GM18951 (cell line): Measurements from ENCODE around the gene KMT5C.

Source experiments
- POLR2A ChIP-seq: IDR thresholded peaks from 4 replicates; pipeline ENCODE4 v1.6.1; 2011; ENCODE audit warnings: mild to moderate bottlenecking; ENCODE audit not compliant: insufficient read length, insufficient read depth; ENCODE audit errors: extremely low read depth
- in situ Hi-C: fragments of 300-500 bp; cut with MboI; formaldehyde crosslinking; loops from one replicate; pipeline ENCODE4 v1.12.0; 2022; ENCODE audit warnings: low sequenced_read_pairs, mixed read lengths, inconsistent platforms; ENCODE audit not compliant: unreplicated experiment

Gene KMT5C

GRCh38 chr19:55358943-55359908, 19.6 kb downstream of the KMT5C start:
- in situ Hi-C loops: no loop called here
- no peak for TF ChIP-seq POLR2A

DNA sequence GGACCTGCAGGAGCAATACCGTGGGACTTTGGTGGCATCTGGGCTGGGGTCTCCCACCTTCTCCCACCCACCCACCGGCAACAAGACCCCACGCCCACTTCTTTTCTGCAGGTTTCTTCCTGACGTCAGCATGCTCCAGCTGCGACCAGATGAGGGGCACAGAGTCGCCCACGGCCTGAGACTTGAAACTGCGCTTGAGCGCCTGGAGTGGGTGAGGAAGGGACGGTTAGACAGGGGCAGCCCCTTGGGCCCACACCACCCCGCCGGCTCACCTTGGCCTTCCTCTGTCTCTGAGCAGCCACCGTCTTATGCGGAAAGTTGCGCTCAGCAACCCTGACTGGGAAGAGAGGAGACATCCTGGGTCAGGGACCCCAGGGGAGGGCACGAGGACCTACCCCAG, 21.2 kb downstream of the KMT5C start:
- TF ChIP-seq POLR2A: no peak
- in situ Hi-C loops: no loop called here

GRCh38 chr19:55362174-55362989, 22.7 kb downstream of the KMT5C start:
- in situ Hi-C loops: no loop called here
- no peak for TF ChIP-seq POLR2A

- in situ Hi-C loops: no loop called here
- TF ChIP-seq POLR2A: no peak
These were observed 23.5 kb downstream of the KMT5C start, which contains the start of gene GARIN5B for GRCh38 chr19:55362990-55363716. Gene GARIN5B (minus strand): TSS chr19:55363260. CDS start chr19:55363066, 194 bp downstream.

- in situ Hi-C loops: no loop called here
- TF ChIP-seq POLR2A: no peak
These were observed 25.6 kb downstream of the KMT5C start for GRCh38 chr19:55365245-55365644.

GRCh38 chr19:55365964-55366363, 26.3 kb downstream of the KMT5C start:
- no peak for TF ChIP-seq POLR2A

DNA sequence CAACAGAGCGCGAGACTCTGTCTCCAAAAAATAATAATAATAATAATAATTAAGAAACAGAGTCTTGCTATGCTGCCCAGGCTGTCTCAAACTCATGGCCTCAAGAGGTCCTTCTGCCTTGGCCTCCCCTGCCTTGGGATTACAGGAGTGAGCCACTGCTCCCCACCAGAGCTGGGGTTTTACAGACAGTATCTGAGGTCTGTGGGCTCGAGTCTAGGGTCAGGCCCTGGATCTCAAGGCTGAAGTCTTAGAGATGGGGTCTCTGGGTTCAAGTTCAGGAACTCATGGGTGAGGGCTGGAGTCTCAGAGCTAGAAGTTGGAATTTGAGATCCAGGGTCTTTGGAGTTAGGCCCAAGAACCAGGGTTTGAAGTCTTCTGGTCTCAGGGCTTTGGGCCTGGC, 27.1 kb downstream of the KMT5C start:
- no peak for TF ChIP-seq POLR2A
- in situ Hi-C loops: no loop called here

More at GRCh38 chr19:55365964-55366363, 26.3 kb downstream of the KMT5C start:
- in situ Hi-C loops: no loop called here

- TF ChIP-seq POLR2A: no peak
- in situ Hi-C loops: no loop called here
These were observed 28.4 kb downstream of the KMT5C start for GRCh38 chr19:55368106-55368505.

DNA sequence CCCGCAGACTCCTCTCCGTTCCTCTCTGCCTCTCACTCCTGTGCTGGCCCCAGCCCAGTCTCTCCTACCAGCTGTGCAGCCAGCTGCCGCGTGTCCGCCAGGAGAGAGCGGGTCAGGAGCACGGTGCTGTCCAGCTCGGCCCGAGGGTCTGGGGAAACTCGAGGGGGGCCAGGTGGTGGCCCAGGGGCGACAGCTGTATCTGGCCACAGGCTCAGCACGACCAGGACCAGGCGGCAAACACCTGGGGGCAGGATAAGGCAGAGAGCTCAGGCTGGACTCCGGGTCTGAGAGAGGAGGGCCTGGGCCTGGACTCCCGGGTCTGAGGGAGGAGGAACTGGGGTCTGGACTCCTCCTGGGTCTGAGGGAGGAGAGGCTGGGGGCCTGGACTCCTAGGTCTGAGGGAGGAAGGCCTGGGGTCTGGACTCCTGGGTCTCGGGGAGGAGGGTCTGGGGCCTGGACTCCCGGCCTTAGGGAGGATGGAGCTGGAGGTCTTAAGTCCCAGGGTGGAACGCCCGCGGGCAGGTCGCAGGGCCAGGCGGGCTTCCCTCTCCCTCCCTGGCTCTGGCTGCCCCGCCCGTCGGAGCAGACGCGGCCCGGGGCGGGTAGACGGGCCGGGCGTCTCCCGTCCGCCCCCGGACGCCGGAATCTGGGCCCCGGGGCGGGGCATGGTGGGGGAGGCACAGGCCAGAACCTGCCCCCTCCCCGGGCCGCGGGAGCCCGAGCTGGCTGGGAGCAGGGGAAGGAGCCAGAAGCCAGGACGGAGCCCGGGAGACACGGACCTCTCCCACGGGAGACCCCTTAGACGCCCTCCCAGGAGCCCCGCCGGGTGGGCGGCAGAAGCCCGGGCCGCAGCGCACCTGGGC, 29.3 kb downstream of the KMT5C start:
- no peak for TF ChIP-seq POLR2A
- in situ Hi-C loops: no loop called here

GRCh38 chr19:55369653-55370304, 30.1 kb downstream of the KMT5C start:
- no peak for TF ChIP-seq POLR2A
- in situ Hi-C loops: no loop called here

DNA sequence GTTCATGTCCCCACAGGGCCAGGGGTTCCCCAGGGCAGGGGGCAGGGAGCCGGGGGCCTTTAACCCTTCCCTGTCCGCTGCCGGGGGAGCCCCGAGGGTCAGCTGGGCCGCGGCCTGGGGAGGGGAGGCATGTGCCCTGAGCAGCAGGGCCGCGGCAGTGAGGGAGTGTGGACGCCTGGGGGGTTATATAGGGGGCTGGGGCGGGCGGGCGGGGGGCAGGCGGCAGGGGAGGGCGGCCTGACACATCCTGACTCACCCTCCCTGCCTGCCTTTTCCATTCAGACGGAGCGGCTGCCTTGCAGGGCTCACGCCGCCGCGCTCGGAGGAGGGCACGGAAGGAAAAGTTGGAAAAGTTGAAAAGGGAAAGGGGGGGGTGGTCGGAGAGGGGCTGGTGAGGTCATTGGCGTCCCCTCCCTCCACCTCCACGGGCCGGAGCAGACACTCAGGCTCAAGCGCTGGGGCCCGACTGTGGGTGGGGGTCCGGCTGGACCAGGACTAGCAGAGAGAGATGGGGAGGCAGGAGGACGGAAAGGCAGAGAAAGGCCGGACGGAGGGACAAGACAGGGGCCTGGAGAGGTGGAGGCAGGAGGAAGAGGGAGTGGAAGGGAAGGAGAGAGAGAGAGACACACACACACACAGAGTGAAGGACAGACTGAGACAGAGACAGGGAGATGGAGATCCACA, 30.8 kb downstream of the KMT5C start, which contains the start of gene IL11:
Gene IL11 (minus strand): TSS at position 159 of the 684 bp plus-strand sequence. CDS start 153 bp downstream, at position 6.
- in situ Hi-C loops: no loop called here
- no peak for TF ChIP-seq POLR2A
